H9 (cell line): ENCODE measurements around the gene ATL1. TPM values are rescaled to one million over a fixed set of nuclear protein-coding genes. Genes with fewer than 3 reads are reported as not detected.
A peak's percentile ranks its signal among the peaks of the same experiment; 100 is the strongest.

Experiments
- DNase-seq: peaks from one replicate; pipeline ENCODE4 v3.0.0-alpha.2; 2017
- H2AFZ ChIP-seq: one replicate; pipeline ENCODE4 v1.6.1; 2013; ENCODE audit warnings: mild to moderate bottlenecking, low read length, control low read depth, moderate library complexity
- H2AK5ac ChIP-seq: 2 replicates; pipeline ENCODE4 v1.6.1; 2013; ENCODE audit warnings: low read length, control low read depth, mixed read lengths; ENCODE audit not compliant: insufficient read length
- H2BK120ac ChIP-seq: one replicate; pipeline ENCODE4 v1.6.1; 2013; ENCODE audit warnings: low read depth, mild to moderate bottlenecking, low read length, control low read depth, inconsistent platforms; ENCODE audit not compliant: poor library complexity, severe bottlenecking
- H2BK12ac ChIP-seq: 2 replicates; pipeline ENCODE4 v1.6.1; 2013; ENCODE audit warnings: low read length, control low read depth, mixed read lengths, low read depth; ENCODE audit not compliant: insufficient read length
- H2BK15ac ChIP-seq: 2 replicates; pipeline ENCODE4 v1.6.1; 2013; ENCODE audit warnings: low read depth, low read length, control low read depth
- H2BK20ac ChIP-seq: one replicate; pipeline ENCODE4 v1.6.1; 2013; ENCODE audit warnings: low read depth, mild to moderate bottlenecking, low read length, control low read depth, inconsistent platforms; ENCODE audit not compliant: poor library complexity, severe bottlenecking
- H2BK5ac ChIP-seq: 2 replicates; pipeline ENCODE4 v1.6.1; 2013; ENCODE audit warnings: low read length, control low read depth, mixed read lengths; ENCODE audit not compliant: insufficient read length
- H3K14ac ChIP-seq: 2 replicates; pipeline ENCODE4 v1.6.1; 2013; ENCODE audit warnings: low read length, control low read depth; ENCODE audit not compliant: insufficient read depth
- H3K18ac ChIP-seq: 2 replicates; pipeline ENCODE4 v1.6.1; 2013; ENCODE audit warnings: low read depth, mild to moderate bottlenecking, mixed read lengths, low read length, control low read depth; ENCODE audit not compliant: insufficient read length
- H3K23ac ChIP-seq: 2 replicates; pipeline ENCODE4 v1.6.1; 2013; ENCODE audit warnings: low read length, control low read depth, mixed read lengths, low read depth; ENCODE audit not compliant: insufficient read length
- H3K23me2 ChIP-seq: 2 replicates; pipeline ENCODE4 v1.6.1; 2013; ENCODE audit warnings: low read depth, mild to moderate bottlenecking, mixed read lengths, low read length, control low read depth; ENCODE audit not compliant: insufficient read length, poor library complexity, severe bottlenecking
- H3K27ac ChIP-seq: 2 replicates; pipeline ENCODE4 v1.5.1; 2013; ENCODE audit warnings: low read length, control low read depth, mixed read lengths, low read depth; ENCODE audit not compliant: insufficient read length
- H3K27me3 ChIP-seq: 2 replicates; pipeline ENCODE4 v1.6.1; 2013; ENCODE audit warnings: low read length, control low read depth, inconsistent platforms; ENCODE audit not compliant: insufficient read depth
- H3K4ac ChIP-seq: 2 replicates; pipeline ENCODE4 v1.6.1; 2013; ENCODE audit warnings: low read depth, mild to moderate bottlenecking, control low read depth, inconsistent platforms, low read length, moderate library complexity
- H3K4me1 ChIP-seq: 2 replicates; pipeline ENCODE4 v1.6.1; 2013; ENCODE audit warnings: low read length, control low read depth, inconsistent platforms; ENCODE audit not compliant: insufficient read depth
- H3K4me2 ChIP-seq: 2 replicates; pipeline ENCODE4 v1.6.1; 2013; ENCODE audit warnings: low read length, control low read depth, mixed read lengths; ENCODE audit not compliant: insufficient read length, insufficient read depth
- H3K56ac ChIP-seq: 2 replicates; pipeline ENCODE4 v1.6.1; 2013; ENCODE audit warnings: low read depth, mild to moderate bottlenecking, mixed read lengths, low read length, control low read depth; ENCODE audit not compliant: insufficient read length
- H3K79me1 ChIP-seq: 2 replicates; pipeline ENCODE4 v1.6.1; 2013; ENCODE audit warnings: low read depth, mild to moderate bottlenecking, moderate library complexity, low read length, control low read depth, inconsistent platforms; ENCODE audit not compliant: insufficient read depth, poor library complexity, severe bottlenecking
- H3K79me2 ChIP-seq: 2 replicates; pipeline ENCODE4 v1.6.1; 2013; ENCODE audit warnings: low read length, control low read depth, inconsistent platforms; ENCODE audit not compliant: insufficient read depth
- H3K9ac ChIP-seq: 2 replicates; pipeline ENCODE4 v1.6.1; 2013; ENCODE audit warnings: low read length, control low read depth, mixed read lengths; ENCODE audit not compliant: insufficient read length; ENCODE audit errors: extremely low read depth
- H3K9me3 ChIP-seq: one replicate; pipeline ENCODE4 v1.6.1; 2013; ENCODE audit warnings: low read depth, low read length, inconsistent platforms; ENCODE audit not compliant: control insufficient read depth
- H3T11ph ChIP-seq: one replicate; pipeline ENCODE4 v1.6.1; 2013; ENCODE audit warnings: mild to moderate bottlenecking, low read length, control low read depth, inconsistent platforms
- H4K20me1 ChIP-seq: one replicate; pipeline ENCODE4 v1.6.1; 2013; ENCODE audit not compliant: control insufficient read depth, insufficient read length, insufficient read depth
- H4K5ac ChIP-seq: 2 replicates; pipeline ENCODE4 v1.6.1; 2013; ENCODE audit warnings: low read depth, mild to moderate bottlenecking, mixed read lengths, low read length, control low read depth; ENCODE audit not compliant: insufficient read length
- H4K8ac ChIP-seq: replicated peaks from 2 replicates; pipeline ENCODE4 v1.6.1; 2013; ENCODE audit warnings: low read length, control low read depth, mixed read lengths, low read depth; ENCODE audit not compliant: insufficient read length
- H4K91ac ChIP-seq: 2 replicates; pipeline ENCODE4 v1.6.1; 2013; ENCODE audit warnings: low read depth, mild to moderate bottlenecking, moderate library complexity, mixed read lengths, low read length, control low read depth; ENCODE audit not compliant: insufficient read length
- H3K27ac Mint-ChIP-seq, 3 experiments: 2 replicates in 2 of 3; 3 replicates in 1 of 3; pipeline ENCODE4 v1.8.0; 2020 to 2021; ENCODE audit warnings: mixed read lengths in 3 of 3, mild to moderate bottlenecking in 1 of 3, moderate library complexity in 1 of 3
- H3K27me3 Mint-ChIP-seq: 2 replicates; pipeline ENCODE4 v1.8.0; 2021; ENCODE audit warnings: low read depth, mild to moderate bottlenecking, moderate library complexity, mixed read lengths
- H3K36me3 Mint-ChIP-seq, 3 experiments: 2 replicates in 2 of 3; 3 replicates in 1 of 3; pipeline ENCODE4 v1.8.0; 2020 to 2021; ENCODE audit warnings: low read depth in 3 of 3, mixed read lengths in 3 of 3; ENCODE audit not compliant: insufficient read depth in 1 of 3
- H3K4me1 Mint-ChIP-seq, 2 experiments: 2 replicates each; pipeline ENCODE4 v1.8.0; 2020; ENCODE audit warnings: mixed read lengths in 2 of 2
- H3K4me3 Mint-ChIP-seq, 2 experiments: 2 replicates in 1 of 2; 3 replicates in 1 of 2; pipeline ENCODE4 v1.8.0; 2020 to 2021; ENCODE audit warnings: mild to moderate bottlenecking in 2 of 2, mixed read lengths in 2 of 2, moderate library complexity in 1 of 2
- H3K9me3 Mint-ChIP-seq, 2 experiments: 2 replicates in 1 of 2; 3 replicates in 1 of 2; pipeline ENCODE4 v1.8.0; 2020; ENCODE audit warnings: mild to moderate bottlenecking in 2 of 2, mixed read lengths in 2 of 2, moderate library complexity in 1 of 2
- CTCF ChIP-seq: fragments of 200-600 bp; sonication (generic); conservative IDR thresholded peaks from 3 replicates; pipeline ENCODE4 v1.8.0; 2021; ENCODE audit warnings: antibody characterized with exemption, mild to moderate bottlenecking
- WGBS: extraction: QIAGEN DNeasy Blood & Tissue Kit; methylation state at CpG from one replicate; pipeline ENCODE4 v1.1.7; 2013; ENCODE audit warnings: missing lambda C conversion rate, low lambda C conversion rate, mixed read lengths; ENCODE audit not compliant: insufficient read length; ENCODE audit errors: extremely low coverage; 5-methylcytosine and 5-hydroxymethylcytosine counted together
- total RNA-seq: library from RNA; stranded (reverse); gene quantifications from 2 replicates; pipeline ENCODE4 v1.2.1, GENCODE V29; 2021

Gene ATL1
- total RNA-seq, 1 experiment from 2014 or later, result 3.0 TPM

DNA sequence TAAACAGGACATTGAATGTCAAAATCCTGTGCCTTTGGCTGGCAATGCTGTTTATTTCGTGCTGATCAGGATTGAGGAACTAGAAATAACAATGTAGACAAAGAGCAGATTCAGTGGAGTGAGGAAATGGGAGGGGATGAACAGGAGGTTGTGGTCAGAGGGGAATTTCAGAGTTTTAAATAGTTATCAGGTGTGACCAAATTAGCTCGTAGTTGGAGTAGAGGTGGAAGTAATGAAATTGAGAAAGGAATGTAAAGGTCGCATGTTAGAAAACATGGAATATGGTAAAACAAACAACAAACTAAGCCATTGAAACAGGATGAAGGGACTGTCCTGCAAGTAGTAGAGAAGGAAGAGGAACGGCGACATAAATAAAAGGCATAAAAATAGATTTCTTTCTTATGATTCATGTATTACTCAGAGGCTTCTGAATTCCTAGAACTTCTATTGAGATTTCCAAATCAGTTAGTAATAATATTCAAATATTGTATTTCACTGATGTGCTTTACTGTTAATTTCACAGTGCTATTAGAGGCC lies 117.7 kb downstream of the ATL1 start:
- Histone ChIP-seq H3K14ac (no peak overlapping the region), H4K5ac (no peak overlapping the region), H4K91ac (no peak overlapping the region), H3K4me1 (no peaks in the 10 kb centered on the region), H2BK20ac (no peak overlapping the region), H3K56ac (no peak overlapping the region), H3K4me2 (no peak overlapping the region), H3K18ac (no peak overlapping the region), H3K4ac (no peak overlapping the region), H2AK5ac (no peak overlapping the region), H3K9ac (no peak overlapping the region), H3K23me2 (no peaks in the 10 kb centered on the region), H3K23ac (no peak overlapping the region), H3T11ph (no peak overlapping the region), H3K27me3 (no peaks in the 10 kb centered on the region), H3K9me3 (no peaks in the 10 kb centered on the region), H4K20me1 (no peaks in the 10 kb centered on the region), H2BK15ac (no peak overlapping the region), H2AFZ (peak overlapping the region; percentile 85), H3K79me1 (no peaks in the 10 kb centered on the region), H2BK5ac (no peak overlapping the region), H3K27ac (no peak overlapping the region), H4K8ac (no peak overlapping the region), H2BK12ac (no peak overlapping the region), H2BK120ac (no peak overlapping the region), H3K79me2 (no peaks in the 10 kb centered on the region)
- Mint-ChIP-seq H3K27me3 (no peaks in the 10 kb centered on the region), H3K27ac (no peak overlapping the region), H3K4me1 (peaks cover 8% of the 10 kb centered on the region in 2 experiments), H3K36me3 (no peaks in the 10 kb centered on the region), H3K9me3 (no peaks in the 10 kb centered on the region), H3K4me3 (no peak overlapping the region)
- TF ChIP-seq CTCF, result no peak
- 100% methylated on average over 2 of the region's 5 CpGs for WGBS
- no peak for DNase-seq
